ENCODE results near the gene AIMP1. TPM values are rescaled to one million over a fixed set of nuclear protein-coding genes. Genes with fewer than 3 reads are reported as not detected.

The AIMP1 gene
- total RNA-seq, 3 donors from 2014 or later = 25.3 to 34.4 (median 28.2) TPM

DNA sequence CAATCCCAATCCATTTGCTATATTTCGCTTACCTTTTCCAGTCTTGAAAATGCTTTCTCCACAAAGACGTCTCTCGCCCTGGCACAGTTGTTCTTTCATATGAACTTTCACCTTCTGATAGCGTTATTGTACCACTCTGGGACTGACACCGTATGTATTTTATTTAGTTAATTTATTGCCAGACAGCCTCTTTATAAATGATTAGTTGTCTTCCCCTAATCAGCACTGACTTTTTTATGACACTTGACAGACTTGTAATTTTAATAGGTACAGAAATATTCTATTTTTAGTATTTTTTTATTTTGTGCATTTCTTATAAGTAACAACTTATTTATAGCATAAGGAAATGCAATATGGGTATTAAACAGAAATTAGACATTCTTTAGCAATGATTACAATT, 52.3 kb downstream of the AIMP1 start, which contains the start of gene GIMD1:
TSS of gene GIMD1 (minus strand) at position 101 of the 400 bp plus-strand sequence. CDS start 1,343 bp downstream, outside the sequence.
- Histone ChIP-seq H3K36me3 (no peaks in the 10 kb centered on the region), H3K27ac (no peak within 1 kb of the TSS), H3K9me3 (no peaks in the 10 kb centered on the region), H3K27me3 (no peaks in the 10 kb centered on the region), H3K4me1 (no peaks in the 10 kb centered on the region), H3K4me3 (no peak within 1 kb of the TSS)
- TF ChIP-seq POLR2AphosphoS5 (IDR thresholded peaks at IDR 0.05) = no peak
- TF ChIP-seq POLR2A (IDR thresholded peaks at IDR 0.05) = no peak
- TF ChIP-seq, protein P1, sequence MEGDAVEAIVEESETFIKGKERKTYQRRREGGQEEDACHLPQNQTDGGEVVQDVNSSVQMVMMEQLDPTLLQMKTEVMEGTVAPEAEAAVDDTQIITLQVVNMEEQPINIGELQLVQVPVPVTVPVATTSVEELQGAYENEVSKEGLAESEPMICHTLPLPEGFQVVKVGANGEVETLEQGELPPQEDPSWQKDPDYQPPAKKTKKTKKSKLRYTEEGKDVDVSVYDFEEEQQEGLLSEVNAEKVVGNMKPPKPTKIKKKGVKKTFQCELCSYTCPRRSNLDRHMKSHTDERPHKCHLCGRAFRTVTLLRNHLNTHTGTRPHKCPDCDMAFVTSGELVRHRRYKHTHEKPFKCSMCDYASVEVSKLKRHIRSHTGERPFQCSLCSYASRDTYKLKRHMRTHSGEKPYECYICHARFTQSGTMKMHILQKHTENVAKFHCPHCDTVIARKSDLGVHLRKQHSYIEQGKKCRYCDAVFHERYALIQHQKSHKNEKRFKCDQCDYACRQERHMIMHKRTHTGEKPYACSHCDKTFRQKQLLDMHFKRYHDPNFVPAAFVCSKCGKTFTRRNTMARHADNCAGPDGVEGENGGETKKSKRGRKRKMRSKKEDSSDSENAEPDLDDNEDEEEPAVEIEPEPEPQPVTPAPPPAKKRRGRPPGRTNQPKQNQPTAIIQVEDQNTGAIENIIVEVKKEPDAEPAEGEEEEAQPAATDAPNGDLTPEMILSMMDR (IDR thresholded peaks at IDR 0.05) = no peak
- no peak for DNase-seq (ENCODE audit: low spot score in 2 of 2)
- intact Hi-C loops (cut with DNase I; ENCODE audit: low total_unique reads) = no loop called here

DNA sequence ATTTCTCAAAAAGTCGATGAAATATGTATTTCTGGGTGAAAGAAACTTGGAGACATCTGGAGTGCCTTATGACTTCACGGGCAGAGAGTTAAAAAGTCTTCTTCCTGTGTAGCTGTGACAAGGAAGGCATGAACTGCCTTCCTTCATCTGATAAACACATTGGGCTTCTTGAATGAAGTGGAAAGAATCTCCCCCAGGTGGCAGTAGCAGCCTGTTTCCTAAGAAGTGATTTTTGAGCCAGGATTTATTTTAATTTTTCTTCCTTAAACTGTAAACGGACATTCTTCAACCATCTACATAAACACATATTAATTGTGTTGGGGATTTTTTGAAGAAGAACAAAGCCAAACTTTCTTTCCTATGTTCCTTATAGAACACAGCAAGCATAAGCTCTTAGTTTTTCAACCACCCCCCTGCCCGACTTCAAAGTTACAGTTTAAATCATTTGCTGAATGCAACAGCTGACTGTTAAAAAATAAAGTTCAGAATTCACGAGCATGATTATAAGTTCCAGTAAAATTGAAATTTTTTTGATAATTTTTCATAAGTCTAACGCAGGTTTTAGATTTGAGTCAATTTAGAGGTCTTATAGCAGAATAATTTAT, 53.2 kb downstream of the AIMP1 start:
- H3K36me3 ChIP-seq = no peaks in the 10 kb centered on the region
- DNase-seq (ENCODE audit: low spot score in 2 of 2) = no peak
- H3K4me3 ChIP-seq = no peak overlapping the region
- no peaks in the 10 kb centered on the region for H3K9me3 ChIP-seq
- no peaks in the 10 kb centered on the region for H3K27me3 ChIP-seq
- no peaks in the 10 kb centered on the region for H3K4me1 ChIP-seq
- intact Hi-C loops (cut with DNase I; ENCODE audit: low total_unique reads) = no loop called here
- no peak overlapping the region for H3K27ac ChIP-seq
- TF ChIP-seq POLR2A (IDR thresholded peaks at IDR 0.05) = no peak
- TF ChIP-seq POLR2AphosphoS5 (IDR thresholded peaks at IDR 0.05) = no peak
- TF ChIP-seq, protein P1 (IDR thresholded peaks at IDR 0.05) = peak in 2 of 3 donors; percentile 43 to 67

DNA sequence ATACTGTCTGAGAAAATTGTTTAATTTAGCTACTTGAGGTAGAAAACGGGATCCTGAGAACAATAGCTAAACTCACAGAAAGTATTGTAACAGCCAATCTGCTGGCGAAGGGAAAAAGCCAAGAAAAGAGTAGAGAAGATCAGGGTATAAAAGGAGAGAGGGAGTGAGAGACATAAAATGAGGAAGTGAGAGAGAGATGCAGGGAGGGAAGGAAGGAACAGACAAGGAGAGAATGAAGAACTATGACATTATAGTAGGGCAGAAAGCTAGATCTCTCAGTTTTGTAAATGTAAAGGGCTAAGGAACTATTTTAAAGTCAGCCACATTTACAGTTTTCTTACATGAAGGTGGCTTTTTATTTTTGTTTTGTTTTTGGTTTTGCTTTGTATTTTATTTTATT, 53.9 kb downstream of the AIMP1 start:
- no peak for DNase-seq (ENCODE audit: low spot score in 2 of 2)
- H3K27me3 ChIP-seq = no peaks in the 10 kb centered on the region
- no peak for TF ChIP-seq POLR2AphosphoS5 (IDR thresholded peaks at IDR 0.05)
- TF ChIP-seq, protein P1 (IDR thresholded peaks at IDR 0.05) = no peak
- TF ChIP-seq POLR2A (IDR thresholded peaks at IDR 0.05) = no peak
- no peaks in the 10 kb centered on the region for H3K36me3 ChIP-seq
- H3K9me3 ChIP-seq = no peaks in the 10 kb centered on the region
- H3K4me3 ChIP-seq = no peak overlapping the region
- intact Hi-C loops (cut with DNase I; ENCODE audit: low total_unique reads) = no loop called here
- H3K4me1 ChIP-seq = no peaks in the 10 kb centered on the region
- no peak overlapping the region for H3K27ac ChIP-seq

DNA sequence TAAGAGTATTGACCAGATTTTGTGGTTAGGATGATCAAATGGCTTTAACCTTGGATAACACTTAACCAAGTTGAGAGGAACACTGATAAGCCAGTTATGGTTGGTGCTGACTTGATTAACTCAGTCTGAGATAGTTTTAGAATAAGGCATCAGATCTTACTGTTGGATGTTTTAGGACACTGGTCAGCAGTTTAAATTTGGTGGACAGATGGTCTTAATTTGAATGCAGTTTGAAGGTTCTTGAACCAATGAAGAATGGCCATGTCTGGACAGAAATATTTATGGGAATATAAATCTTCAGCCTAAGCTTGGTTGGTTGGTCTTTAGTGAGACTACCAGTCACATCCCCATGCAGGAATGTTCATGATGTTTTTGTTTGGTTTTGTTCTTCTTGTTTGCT, 54.8 kb downstream of the AIMP1 start:
- Histone ChIP-seq H3K4me3 (no peak overlapping the region), H3K27me3 (no peaks in the 10 kb centered on the region), H3K4me1 (no peaks in the 10 kb centered on the region), H3K36me3 (no peaks in the 10 kb centered on the region), H3K9me3 (no peaks in the 10 kb centered on the region), H3K27ac (no peak overlapping the region)
- TF ChIP-seq POLR2A (IDR thresholded peaks at IDR 0.05) = no peak
- TF ChIP-seq, protein P1 (IDR thresholded peaks at IDR 0.05) = no peak
- TF ChIP-seq POLR2AphosphoS5 (IDR thresholded peaks at IDR 0.05) = no peak
- intact Hi-C loops (cut with DNase I; ENCODE audit: low total_unique reads) = no loop called here
- DNase-seq (ENCODE audit: low spot score in 2 of 2) = no peak

DNA sequence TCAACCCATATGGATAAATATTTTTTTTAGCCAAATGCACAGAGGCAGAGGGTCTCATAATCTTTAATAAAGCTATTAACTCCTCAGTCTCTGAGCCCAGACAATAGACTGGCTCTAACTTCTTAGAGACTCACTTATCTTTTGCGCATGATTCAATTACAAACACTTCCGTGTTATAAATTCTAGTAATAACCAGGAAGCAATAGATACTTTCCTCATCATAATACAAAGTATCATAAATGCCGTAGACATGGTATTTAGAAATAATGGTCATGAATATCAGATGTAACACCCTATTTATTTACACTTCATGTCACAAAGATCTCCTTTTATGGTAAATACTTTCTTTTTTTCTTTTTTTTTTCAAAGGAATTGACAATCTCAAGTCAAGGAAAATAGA, 56.7 kb downstream of the AIMP1 start:
- Histone ChIP-seq H3K4me3 (no peak overlapping the region), H3K9me3 (no peaks in the 10 kb centered on the region), H3K27ac (no peak overlapping the region), H3K4me1 (no peaks in the 10 kb centered on the region), H3K36me3 (no peaks in the 10 kb centered on the region), H3K27me3 (no peaks in the 10 kb centered on the region)
- TF ChIP-seq POLR2AphosphoS5 (IDR thresholded peaks at IDR 0.05) = no peak
- TF ChIP-seq POLR2A (IDR thresholded peaks at IDR 0.05) = no peak
- TF ChIP-seq, protein P1 (IDR thresholded peaks at IDR 0.05) = no peak
- intact Hi-C loops (cut with DNase I; ENCODE audit: low total_unique reads) = no loop called here
- DNase-seq (ENCODE audit: low spot score in 2 of 2) = no peak
